Astrocyte (in vitro differentiated cells and primary cell): ENCODE results near the gene MEMO1.

Experiments used
- CTCF ChIP-seq: IDR thresholded peaks from 2 replicates; pipeline ENCODE4 v1.5.1; 2011; ENCODE audit warnings: low read depth, mild to moderate bottlenecking, inconsistent platforms, low read length, moderate library complexity; ENCODE audit not compliant: insufficient read depth
- EZH2 ChIP-seq: IDR thresholded peaks from 2 replicates; pipeline ENCODE4 v1.6.1; 2012; ENCODE audit warnings: mild to moderate bottlenecking, low read length, inconsistent platforms; ENCODE audit not compliant: insufficient read depth

- no peak for TF ChIP-seq EZH2
- no peak for TF ChIP-seq CTCF
Measured at GRCh38 chr2:31863867-31864266, 146.9 kb downstream of the MEMO1 start.
